ENCODE data around the gene RGS3. TPM values are rescaled to one million over a fixed set of nuclear protein-coding genes. Genes with fewer than 3 reads are reported as not detected.

Gene RGS3
- total RNA-seq, 4 donors from 2014 or later, result 10.5 to 18.2 (median 12.8) TPM

- DNase-seq (ENCODE audit: low spot score in 2 of 2), result no peak
- no peak overlapping the region for H3K4me3 ChIP-seq (ENCODE audit: low read depth, poor library complexity, severe bottlenecking)
- WGBS, 2 donors, result 91% methylated on average over 5 of the region's 5 CpGs
- intact Hi-C loops (cut with DNase I; ENCODE audit: low total_unique reads), result no loop called here
- TF ChIP-seq CTCF (IDR thresholded peaks at IDR 0.05), result no peak
- no peak for TF ChIP-seq POLR2A (IDR thresholded peaks at IDR 0.05)
Observed at GRCh38 chr9:113538131-113538530, 74.6 kb downstream of the RGS3 start.

- no peak overlapping the region for H3K4me3 ChIP-seq (ENCODE audit: low read depth, poor library complexity, severe bottlenecking)
- no peak for DNase-seq (ENCODE audit: low spot score in 2 of 2)
- intact Hi-C loops (cut with DNase I; ENCODE audit: low total_unique reads), result no loop called here
- 93 to 97% methylated on average over 14 of the region's 14 CpGs for WGBS, 2 donors
- TF ChIP-seq CTCF (IDR thresholded peaks at IDR 0.05), result no peak
- TF ChIP-seq POLR2A (IDR thresholded peaks at IDR 0.05), result no peak
Observed at GRCh38 chr9:113538701-113539430, 75.3 kb downstream of the RGS3 start.

- intact Hi-C loops (cut with DNase I; ENCODE audit: low total_unique reads), result no loop called here
- WGBS, 2 donors, result 89 to 94% methylated on average over 6 of the region's 6 CpGs
- no peak for DNase-seq (ENCODE audit: low spot score in 2 of 2)
- H3K4me3 ChIP-seq (ENCODE audit: low read depth, poor library complexity, severe bottlenecking), result no peak overlapping the region
- no peak for TF ChIP-seq CTCF (IDR thresholded peaks at IDR 0.05)
- TF ChIP-seq POLR2A (IDR thresholded peaks at IDR 0.05), result no peak
Observed at GRCh38 chr9:113540466-113540865, 76.9 kb downstream of the RGS3 start.

- no peak overlapping the region for H3K4me3 ChIP-seq (ENCODE audit: low read depth, poor library complexity, severe bottlenecking)
- DNase-seq (ENCODE audit: low spot score in 2 of 2), result no peak
- WGBS, 2 donors, result 67 to 69% methylated on average over 12 of the region's 12 CpGs
- intact Hi-C loops (cut with DNase I; ENCODE audit: low total_unique reads), result no loop called here
- TF ChIP-seq POLR2A (IDR thresholded peaks at IDR 0.05) (no peak), CTCF (IDR thresholded peaks at IDR 0.05) (no peak)
Observed at GRCh38 chr9:113541019-113541900, 77.7 kb downstream of the RGS3 start.

GRCh38 chr9:113542006-113542405 lies 78.5 kb downstream of the RGS3 start:
- no peak overlapping the region for H3K4me3 ChIP-seq (ENCODE audit: low read depth, poor library complexity, severe bottlenecking)
- WGBS, 2 donors, result 75 to 93% methylated on average over 7 of the region's 7 CpGs
- DNase-seq (ENCODE audit: low spot score in 2 of 2), result no peak
- intact Hi-C loops (cut with DNase I; ENCODE audit: low total_unique reads), result no loop called here
- TF ChIP-seq CTCF (IDR thresholded peaks at IDR 0.05), result no peak
- TF ChIP-seq POLR2A (IDR thresholded peaks at IDR 0.05), result no peak
